GM12878 (cell line): ENCODE data around the gene IDS.
A peak's percentile ranks its signal among the peaks of the same experiment; 100 is the strongest.

ENCODE experiments used
- BACH1 ChIP-seq: fragments of 450-650 bp; IDR thresholded peaks from 2 replicates; pipeline ENCODE4 v1.6.1; 2017; ENCODE audit warnings: mild to moderate bottlenecking, borderline replicate concordance
- BCL3 ChIP-seq: IDR thresholded peaks from 2 replicates; pipeline ENCODE4 v1.6.1; 2011; ENCODE audit warnings: borderline replicate concordance, low read depth, mild to moderate bottlenecking, moderate library complexity, low read length; ENCODE audit not compliant: insufficient read depth, poor library complexity, severe bottlenecking
- CTCF ChIP-seq, 3 experiments: IDR thresholded peaks in 2 of 3; conservative IDR thresholded peaks in 1 of 3; 2 replicates each; pipeline ENCODE4 v1.5.1; 2011; ENCODE audit warnings: low read depth in 3 of 3, low read length in 3 of 3, mild to moderate bottlenecking in 3 of 3, control low read depth in 2 of 3, moderate library complexity in 2 of 3, inconsistent platforms in 1 of 3, mixed read lengths in 1 of 3; ENCODE audit not compliant: control insufficient read depth in 2 of 3, insufficient read depth in 1 of 3; ENCODE audit errors: extremely low read depth in 1 of 3
- EP300 ChIP-seq, 2 experiments: fragments of 150-350 bp in 1 of 2; IDR thresholded peaks; 2 replicates each; pipeline ENCODE4 v1.6.1; 2011 to 2012; ENCODE audit warnings: low read depth in 2 of 2, low read length in 2 of 2, borderline replicate concordance in 1 of 2, improper control_type of control experiment in 1 of 2, inconsistent platforms in 1 of 2; ENCODE audit not compliant: control insufficient read depth in 1 of 2
- ESRRA ChIP-seq: IDR thresholded peaks from 2 replicates; pipeline ENCODE4 v1.6.1; 2012; ENCODE audit warnings: mild to moderate bottlenecking, low read length, improper control_type of control experiment
- FOXK2 ChIP-seq: fragments of 450-650 bp; IDR thresholded peaks from 2 replicates; pipeline ENCODE4 v1.6.1; 2017; ENCODE audit warnings: mild to moderate bottlenecking, moderate library complexity
- JUNB ChIP-seq: IDR thresholded peaks from 2 replicates; pipeline ENCODE4 v1.6.1; 2016; ENCODE audit warnings: antibody characterized with exemption, mild to moderate bottlenecking
- MEF2A ChIP-seq: IDR thresholded peaks from 2 replicates; pipeline ENCODE4 v1.6.1; 2011; ENCODE audit warnings: low read depth, mild to moderate bottlenecking, low read length, moderate library complexity; ENCODE audit not compliant: insufficient read depth
- MYC ChIP-seq: IDR thresholded peaks from 2 replicates; pipeline ENCODE4 v1.6.1; 2011; ENCODE audit warnings: mild to moderate bottlenecking, low read length, moderate library complexity, inconsistent platforms; ENCODE audit not compliant: insufficient read depth, insufficient replicate concordance, insufficient read length, severe bottlenecking
- PAX8 ChIP-seq: fragments of 450-650 bp; IDR thresholded peaks from 2 replicates; pipeline ENCODE4 v1.6.1; 2017; ENCODE audit warnings: mild to moderate bottlenecking, moderate library complexity
- POLR2A ChIP-seq: IDR thresholded peaks from 2 replicates; pipeline ENCODE4 v1.6.1; 2011; ENCODE audit warnings: low read depth, mild to moderate bottlenecking, low read length
- ZZZ3 ChIP-seq: IDR thresholded peaks from 2 replicates; pipeline ENCODE4 v1.6.1; 2011; ENCODE audit warnings: low read depth; ENCODE audit not compliant: control insufficient read depth, insufficient read length
- TF ChIP-seq, protein P1 (sequence below): fragments of 450-650 bp; IDR thresholded peaks from 2 replicates; pipeline ENCODE4 v1.6.1; 2017; ENCODE audit warnings: mild to moderate bottlenecking, low read depth, inconsistent platforms; ENCODE audit not compliant: poor library complexity, severe bottlenecking
- TF ChIP-seq, protein P2 (sequence below): IDR thresholded peaks from 2 replicates; pipeline ENCODE4 v1.6.1; 2012; ENCODE audit warnings: mild to moderate bottlenecking, low read depth, low read length

DNA sequence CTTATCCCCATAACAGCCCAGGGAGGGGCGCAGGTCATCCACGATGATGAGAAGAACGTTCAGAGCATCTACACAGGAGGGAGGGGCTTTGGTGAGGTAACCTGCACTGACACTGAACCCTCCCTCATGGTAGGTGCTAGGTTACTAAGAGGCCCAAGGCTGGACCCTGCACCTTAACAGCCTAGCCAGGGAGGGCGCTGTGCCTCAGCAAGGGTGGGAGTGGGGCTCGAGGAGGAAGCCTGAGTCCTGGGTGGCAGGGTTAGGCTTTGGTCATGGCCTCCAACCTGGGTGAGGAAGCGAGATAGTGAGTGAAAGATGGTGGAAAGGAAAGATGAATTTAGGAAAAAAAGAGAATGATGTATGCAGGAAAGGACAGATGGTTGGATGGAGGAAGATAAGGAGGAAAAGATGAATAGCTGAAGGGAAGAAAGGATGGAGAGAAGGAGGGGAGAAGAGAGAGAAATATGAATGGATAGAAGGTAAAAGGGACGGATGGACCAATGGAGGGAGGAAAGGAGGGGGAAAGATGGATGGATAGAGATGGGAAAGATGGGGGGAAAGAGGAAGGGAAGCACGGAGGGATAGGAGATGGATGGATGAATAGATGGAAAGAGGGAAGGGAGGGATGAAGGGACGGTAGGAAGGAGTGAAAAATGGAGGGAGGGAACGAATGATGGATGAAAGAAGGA, 736 bp downstream of the IDS start:
- TF ChIP-seq POLR2A (peak; percentile 45; the same call in 1 of the 2 replicates), CTCF (IDR thresholded peaks at IDR 0.05 in 2 of 3, conservative IDR thresholded peaks at IDR 0.05 in 1 of 3; ENCODE audit: control insufficient read depth in 2 of 3, extremely low read depth in 1 of 3, insufficient read depth in 1 of 3, low read depth in 3 of 3, low read length in 3 of 3) (peak; percentile 53 to 67 (median 59)), ESRRA (no peak), EP300 (IDR thresholded peaks at IDR 0.05; ENCODE audit: borderline replicate concordance in 1 of 2, control insufficient read depth in 1 of 2, low read depth in 2 of 2, low read length in 2 of 2) (no peak), BCL3 (no peak), ZZZ3 (no peak), MYC (no peak), PAX8 (no peak), JUNB (no peak), MEF2A (no peak), FOXK2 (no peak), BACH1 (no peak)
- TF ChIP-seq, protein P1, sequence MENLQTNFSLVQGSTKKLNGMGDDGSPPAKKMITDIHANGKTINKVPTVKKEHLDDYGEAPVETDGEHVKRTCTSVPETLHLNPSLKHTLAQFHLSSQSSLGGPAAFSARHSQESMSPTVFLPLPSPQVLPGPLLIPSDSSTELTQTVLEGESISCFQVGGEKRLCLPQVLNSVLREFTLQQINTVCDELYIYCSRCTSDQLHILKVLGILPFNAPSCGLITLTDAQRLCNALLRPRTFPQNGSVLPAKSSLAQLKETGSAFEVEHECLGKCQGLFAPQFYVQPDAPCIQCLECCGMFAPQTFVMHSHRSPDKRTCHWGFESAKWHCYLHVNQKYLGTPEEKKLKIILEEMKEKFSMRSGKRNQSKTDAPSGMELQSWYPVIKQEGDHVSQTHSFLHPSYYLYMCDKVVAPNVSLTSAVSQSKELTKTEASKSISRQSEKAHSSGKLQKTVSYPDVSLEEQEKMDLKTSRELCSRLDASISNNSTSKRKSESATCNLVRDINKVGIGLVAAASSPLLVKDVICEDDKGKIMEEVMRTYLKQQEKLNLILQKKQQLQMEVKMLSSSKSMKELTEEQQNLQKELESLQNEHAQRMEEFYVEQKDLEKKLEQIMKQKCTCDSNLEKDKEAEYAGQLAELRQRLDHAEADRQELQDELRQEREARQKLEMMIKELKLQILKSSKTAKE, result no peak
- TF ChIP-seq, protein P2, sequence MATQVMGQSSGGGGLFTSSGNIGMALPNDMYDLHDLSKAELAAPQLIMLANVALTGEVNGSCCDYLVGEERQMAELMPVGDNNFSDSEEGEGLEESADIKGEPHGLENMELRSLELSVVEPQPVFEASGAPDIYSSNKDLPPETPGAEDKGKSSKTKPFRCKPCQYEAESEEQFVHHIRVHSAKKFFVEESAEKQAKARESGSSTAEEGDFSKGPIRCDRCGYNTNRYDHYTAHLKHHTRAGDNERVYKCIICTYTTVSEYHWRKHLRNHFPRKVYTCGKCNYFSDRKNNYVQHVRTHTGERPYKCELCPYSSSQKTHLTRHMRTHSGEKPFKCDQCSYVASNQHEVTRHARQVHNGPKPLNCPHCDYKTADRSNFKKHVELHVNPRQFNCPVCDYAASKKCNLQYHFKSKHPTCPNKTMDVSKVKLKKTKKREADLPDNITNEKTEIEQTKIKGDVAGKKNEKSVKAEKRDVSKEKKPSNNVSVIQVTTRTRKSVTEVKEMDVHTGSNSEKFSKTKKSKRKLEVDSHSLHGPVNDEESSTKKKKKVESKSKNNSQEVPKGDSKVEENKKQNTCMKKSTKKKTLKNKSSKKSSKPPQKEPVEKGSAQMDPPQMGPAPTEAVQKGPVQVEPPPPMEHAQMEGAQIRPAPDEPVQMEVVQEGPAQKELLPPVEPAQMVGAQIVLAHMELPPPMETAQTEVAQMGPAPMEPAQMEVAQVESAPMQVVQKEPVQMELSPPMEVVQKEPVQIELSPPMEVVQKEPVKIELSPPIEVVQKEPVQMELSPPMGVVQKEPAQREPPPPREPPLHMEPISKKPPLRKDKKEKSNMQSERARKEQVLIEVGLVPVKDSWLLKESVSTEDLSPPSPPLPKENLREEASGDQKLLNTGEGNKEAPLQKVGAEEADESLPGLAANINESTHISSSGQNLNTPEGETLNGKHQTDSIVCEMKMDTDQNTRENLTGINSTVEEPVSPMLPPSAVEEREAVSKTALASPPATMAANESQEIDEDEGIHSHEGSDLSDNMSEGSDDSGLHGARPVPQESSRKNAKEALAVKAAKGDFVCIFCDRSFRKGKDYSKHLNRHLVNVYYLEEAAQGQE, result no peak
